DMS114 treated with DMSO at 0.1 percent for 48 hours (cell line): ENCODE data around the gene MAPKBP1.
"Not testable (repeated sequence)": the region's sequence is repeated elsewhere in the genome, so short reads cannot be mapped to it uniquely, and the experiment has no call there.

ENCODE experiments used
- DNase-seq: peaks from one replicate; lab custom pipeline; 2025; ENCODE audit not compliant: unreplicated experiment; lab: John Stamatoyannopoulos, UW

The MAPKBP1 gene

DNA sequence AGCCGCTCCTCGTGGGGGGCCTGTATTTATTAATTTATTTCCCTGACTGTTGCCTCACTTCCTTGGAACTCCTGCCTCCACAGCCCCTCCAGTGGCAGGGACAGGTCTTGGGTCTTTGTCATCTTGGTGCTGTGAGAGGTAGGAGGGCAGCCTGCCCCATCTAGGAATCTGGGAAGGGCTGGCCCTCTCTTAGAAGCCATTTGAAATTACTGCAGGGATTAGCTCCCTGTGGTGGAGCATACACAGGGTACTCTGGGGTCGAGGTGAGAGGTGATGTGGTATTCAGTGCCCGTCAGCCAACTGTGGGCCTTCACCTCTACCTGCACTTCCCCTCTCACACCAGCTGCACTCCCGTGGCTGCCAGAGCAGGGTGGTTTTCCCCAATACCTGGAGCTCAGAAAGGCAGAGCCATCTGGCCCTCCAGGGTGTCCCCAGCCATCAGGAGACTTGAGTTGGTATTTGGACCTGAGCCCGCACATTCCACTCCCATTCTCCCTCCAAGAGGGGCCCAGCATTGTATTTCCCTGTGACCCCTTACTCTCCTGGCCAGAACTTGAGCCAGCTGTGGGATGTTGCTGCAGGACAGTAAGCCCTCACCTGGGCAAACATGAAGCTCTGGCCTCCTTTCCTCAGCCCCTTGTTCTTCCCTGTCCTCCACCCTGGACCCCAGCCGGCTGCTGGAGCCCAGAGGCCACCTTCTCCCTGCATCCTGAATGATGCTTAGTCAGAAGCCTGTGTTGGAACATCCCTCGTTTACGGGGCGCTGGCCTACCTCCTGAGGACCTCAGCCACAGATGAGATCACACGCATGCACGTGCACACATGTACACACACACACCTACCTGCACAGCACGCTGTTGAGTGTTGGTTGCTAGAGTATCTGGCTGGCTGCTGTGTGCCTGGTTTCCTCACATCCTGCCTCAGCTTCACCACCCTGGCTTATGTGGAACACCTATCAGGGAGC is 51.6 kb downstream of the MAPKBP1 start:
- DNase-seq: no peak

DNA sequence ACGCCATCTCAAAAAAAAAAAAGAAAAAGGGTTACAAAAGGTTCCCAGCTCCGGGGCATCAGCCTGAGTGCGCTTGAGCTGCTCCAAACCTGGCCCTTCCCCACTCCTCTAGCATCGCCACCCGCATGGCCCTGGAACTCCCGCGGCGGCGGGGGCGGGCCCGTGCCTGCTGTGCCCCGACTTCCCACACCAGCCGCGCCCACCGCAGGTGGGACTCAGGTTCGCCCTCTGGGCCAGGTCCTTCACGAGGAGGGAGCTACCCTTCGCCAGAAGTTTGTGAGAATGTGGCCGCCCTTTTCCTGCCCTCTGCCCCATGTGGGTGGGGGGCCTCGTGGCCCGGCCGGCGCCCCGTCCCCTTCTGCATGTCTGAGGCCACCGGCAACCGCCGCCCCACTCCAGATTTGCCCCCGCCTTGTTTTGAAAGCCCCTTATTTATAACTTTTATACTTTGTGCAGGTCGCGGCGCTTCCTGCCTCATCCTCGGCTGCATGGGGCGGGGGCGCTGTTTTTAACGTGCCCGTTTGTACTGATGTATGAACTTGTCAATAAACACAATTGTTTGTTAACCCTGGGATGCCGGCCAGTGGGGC is 53.1 kb downstream of the MAPKBP1 start:
- no peak for DNase-seq

DNA sequence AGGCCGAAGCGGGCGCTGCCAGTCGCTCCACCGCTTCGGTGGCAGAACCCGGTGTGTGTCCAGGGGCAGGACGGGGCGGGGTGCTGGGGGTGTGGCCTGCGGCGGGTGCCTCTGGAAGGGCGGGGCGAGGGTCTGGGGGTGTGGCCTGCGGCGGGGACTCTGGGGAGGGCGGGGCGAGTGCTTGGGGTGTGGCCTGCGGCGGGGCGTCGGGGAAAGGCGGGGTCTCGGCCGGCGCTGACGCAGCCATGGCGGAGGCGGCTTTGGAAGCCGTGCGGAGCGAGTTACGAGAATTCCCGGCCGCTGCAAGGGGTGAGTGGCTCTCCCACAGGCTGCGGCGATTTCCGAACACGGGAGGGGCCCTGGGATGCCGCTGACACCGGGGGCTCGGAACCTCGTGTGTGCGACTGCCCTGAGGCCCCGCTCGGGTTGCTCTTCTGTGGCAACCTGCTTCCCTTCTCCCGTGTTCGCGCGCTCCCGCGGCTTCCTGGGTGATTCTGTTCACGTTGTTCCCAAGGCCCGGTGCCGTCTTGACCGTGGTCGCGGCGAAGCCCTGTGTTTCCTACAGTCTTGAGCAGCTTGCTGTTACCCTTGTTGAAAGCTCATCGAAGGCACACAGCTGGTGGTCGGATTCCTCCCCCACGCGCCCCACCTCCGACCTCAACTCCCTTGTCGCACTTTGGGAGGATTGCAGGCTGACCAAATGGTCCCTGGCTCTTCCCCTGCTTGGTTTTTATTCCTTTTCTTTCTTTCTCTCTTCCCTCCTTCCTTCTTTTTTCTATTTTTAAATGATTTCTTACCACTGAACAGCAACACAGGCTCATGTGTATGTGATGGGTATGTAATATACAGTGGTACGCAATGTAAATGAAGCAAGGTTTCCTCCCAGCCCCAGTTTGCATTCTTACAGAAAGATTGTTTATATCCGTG is 53.9 kb downstream of the MAPKBP1 start, which contains the start of gene JMJD7:
Gene JMJD7 (plus strand): TSS at position 213 of the 927 bp plus-strand sequence. CDS start 33 bp downstream, at position 246.
- DNase-seq: peak; percentile 50

DNA sequence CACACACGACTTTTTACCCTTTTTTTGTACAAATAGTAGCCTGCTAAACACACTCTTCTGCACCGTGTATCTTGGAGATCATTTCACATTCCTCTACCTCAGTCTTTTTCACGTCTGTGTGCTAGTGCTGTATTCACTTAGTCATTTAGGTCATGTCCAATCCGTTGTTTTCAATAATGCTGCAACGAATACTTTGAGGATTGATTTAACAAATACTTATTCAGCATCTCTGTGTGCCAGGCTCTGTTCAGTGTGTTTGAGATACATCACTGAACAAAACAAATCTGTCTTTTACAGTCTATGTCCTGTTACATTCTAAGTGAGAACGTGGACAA is 54.5 kb downstream of the MAPKBP1 start:
- no peak for DNase-seq

DNA sequence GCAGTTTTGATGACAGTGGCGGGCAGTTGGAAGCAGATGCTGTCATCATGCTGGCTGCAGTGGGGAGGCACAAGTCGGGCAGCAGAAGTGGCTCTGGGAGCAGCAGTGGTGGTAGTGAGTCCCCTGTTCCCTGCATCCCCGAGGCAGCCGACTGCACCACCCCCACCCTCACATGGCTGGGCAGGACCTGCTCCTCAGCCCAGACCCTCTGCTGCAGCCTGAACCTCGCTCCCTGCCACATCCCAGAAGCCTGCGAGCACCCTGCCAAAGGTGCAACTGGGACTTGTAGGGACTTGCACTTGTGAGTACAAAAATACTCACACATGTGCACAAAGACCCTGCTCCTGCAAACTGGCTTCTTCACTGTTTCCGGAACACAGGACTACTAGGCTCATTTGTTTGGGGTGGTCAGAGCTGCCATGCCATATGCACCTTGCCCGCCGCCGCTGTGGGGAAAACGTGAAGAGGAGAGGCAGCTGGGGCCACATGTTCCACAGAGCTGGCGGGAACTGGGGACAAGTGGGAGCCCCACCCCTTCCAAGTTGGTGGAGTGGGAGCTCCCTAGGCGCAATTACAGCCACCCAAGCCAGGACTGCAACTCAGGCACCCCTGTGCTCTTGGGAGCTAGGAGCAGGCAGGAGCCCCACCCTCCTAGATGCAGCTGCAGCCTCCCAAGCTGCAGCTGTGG is 55.8 kb downstream of the MAPKBP1 start:
- no peak for DNase-seq

DNA sequence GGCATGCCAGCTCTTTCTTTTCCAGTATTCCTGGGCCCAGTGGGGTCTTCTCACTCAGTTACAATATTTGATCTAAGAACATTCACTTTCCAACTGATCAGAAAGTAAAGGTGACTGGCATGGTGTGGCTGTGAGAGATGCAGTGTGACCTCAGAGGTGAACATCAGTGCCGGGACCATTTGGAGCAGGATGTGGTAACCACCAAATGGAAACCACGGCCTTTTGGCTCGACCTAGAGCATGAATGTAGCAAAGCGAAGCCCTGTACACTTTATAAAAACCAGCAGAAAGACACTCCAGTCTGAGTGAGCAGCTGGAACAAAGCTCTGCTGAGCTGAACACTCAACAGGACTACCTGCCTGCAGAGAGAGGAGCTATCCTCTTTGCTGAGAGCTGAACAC is 57.0 kb downstream of the MAPKBP1 start:
- DNase-seq: not testable (repeated sequence)

DNA sequence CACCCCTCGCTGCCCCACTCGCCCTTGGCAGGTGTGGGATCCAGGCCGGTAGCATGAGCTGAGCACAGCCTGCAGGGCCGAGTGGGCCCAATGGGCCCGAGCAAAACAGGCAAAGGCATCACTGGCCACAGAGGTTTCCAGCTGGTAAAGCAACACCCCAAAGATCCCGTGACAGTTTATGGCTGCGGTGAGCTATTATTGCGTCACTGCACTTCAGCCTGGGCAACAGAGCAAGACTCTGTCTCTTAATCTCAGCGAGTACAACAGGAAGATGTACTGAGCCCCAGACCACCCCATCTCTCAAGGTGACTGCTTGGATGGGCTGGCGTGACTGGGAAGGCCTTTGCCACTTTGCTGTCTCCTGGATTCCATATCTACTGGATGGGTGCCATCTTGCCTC is 57.9 kb downstream of the MAPKBP1 start:
- DNase-seq: no peak

DNA sequence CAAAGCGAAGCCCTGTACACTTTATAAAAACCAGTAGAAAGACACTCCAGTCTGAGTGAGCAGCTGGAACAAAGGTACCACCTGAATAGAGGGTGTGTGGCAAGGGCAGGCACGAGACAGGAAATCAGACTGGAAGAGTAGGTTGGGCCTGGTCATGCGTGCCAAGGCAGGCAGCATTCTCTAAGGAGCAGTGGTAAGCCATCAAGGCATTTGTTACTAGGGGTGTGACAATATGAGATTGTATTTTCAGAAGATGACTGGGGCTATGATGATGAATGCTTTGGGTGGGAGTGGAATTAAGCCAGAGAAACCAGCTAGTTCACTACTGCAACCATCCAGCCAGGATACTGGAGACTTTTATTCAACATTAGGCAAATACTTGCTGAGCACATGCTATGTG is 58.6 kb downstream of the MAPKBP1 start:
- no peak for DNase-seq

DNA sequence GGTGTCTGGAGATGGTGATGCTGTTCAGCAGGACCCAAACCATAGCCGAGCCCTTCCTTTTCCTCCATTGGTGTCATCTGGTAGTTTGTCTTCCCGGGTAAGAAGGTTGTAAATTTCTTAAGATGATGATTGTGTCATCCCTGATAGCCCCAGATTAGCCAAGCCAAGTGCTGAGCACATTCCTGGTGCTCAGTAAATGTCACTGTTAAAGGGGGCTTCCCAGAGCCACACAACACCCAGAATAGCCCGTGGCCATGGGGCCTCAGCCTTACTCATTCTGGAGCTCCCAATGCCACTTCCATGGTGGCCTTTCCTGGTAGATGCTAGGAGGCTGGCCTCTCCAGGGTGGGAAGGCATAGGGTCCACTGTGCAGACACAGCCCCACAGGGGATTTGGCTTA is 59.8 kb downstream of the MAPKBP1 start:
- DNase-seq: no peak

DNA sequence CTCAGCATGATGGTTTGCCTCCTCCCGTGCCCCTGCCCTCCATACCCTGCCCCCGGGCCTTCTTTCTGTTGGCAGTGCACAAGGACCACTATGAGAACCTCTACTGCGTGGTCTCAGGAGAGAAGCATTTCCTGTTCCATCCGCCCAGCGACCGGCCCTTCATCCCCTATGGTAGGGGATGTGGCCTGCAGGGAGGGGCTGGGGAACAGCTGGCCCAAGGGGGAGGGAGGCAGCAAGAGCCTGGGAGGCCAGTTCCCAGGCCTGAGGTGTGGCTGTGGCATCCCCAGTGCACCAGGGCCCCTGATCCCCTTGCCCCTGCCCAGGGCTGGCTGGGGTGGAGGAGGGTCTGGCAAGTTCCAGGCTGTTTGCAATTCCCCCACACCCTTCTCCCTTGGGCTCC is 61.8 kb downstream of the MAPKBP1 start:
- no peak for DNase-seq

DNA sequence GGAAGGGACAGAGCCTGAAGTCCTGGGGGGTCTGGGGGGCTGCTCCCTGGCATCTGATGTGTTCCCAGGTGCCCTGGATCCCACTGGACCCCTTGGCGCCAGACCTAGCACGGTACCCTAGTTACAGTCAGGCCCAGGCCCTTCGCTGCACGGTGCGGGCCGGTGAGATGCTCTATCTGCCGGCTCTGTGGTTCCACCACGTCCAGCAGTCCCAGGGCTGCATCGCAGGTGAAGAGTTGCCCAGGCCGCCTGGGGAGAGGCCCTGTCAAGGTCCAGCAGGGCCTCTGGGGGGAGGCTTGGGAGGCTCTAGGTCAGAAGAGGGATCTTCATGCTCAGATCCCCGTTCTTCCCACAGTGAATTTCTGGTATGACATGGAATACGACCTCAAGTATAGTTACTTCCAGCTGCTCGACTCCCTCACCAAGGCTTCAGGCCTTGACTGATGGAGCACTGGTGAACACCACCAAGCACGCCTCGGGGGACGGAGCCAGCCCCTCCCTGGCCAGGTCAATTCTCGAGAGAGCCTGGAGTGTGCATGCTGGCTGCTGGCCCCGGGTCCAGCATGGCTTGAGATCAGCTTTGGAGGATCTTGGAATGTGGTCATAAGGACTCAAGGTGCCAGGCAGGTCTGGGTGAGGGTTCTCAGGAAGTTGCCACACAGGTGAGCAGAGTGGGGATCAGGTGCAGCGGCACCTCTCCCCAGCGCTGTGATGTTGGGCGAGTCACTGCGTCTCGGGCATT is 62.6 kb downstream of the MAPKBP1 start:
- DNase-seq: no peak

DNA sequence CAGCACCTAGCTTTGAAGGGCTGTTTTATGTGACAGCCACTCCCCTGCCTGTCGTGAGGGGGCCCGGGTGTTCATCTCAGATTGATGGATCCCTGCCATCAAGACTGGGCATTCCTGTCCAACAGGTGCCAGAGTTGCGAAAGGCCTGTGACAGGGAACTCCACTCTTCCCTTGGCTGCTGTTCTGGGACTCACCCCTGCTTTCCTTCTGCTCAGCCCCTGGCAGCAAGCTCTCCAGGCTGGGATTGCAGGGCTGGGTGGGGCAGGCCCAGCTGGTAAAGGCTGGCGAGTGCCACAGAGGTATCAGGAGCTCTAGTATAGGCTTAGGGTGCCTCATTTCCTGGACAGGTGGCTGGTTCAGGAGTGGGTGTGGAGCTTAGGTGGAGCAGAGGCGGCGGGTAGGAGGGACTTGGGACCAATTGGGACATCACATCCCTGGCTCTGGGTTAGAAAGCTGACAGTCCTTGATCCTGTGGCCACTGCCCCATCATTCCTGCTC is 64.2 kb downstream of the MAPKBP1 start, which contains the start of gene PLA2G4B:
Gene PLA2G4B (plus strand): TSS at position 448 of the 498 bp plus-strand sequence. CDS start 67 bp downstream, outside the sequence.
- DNase-seq: no peak

DNA sequence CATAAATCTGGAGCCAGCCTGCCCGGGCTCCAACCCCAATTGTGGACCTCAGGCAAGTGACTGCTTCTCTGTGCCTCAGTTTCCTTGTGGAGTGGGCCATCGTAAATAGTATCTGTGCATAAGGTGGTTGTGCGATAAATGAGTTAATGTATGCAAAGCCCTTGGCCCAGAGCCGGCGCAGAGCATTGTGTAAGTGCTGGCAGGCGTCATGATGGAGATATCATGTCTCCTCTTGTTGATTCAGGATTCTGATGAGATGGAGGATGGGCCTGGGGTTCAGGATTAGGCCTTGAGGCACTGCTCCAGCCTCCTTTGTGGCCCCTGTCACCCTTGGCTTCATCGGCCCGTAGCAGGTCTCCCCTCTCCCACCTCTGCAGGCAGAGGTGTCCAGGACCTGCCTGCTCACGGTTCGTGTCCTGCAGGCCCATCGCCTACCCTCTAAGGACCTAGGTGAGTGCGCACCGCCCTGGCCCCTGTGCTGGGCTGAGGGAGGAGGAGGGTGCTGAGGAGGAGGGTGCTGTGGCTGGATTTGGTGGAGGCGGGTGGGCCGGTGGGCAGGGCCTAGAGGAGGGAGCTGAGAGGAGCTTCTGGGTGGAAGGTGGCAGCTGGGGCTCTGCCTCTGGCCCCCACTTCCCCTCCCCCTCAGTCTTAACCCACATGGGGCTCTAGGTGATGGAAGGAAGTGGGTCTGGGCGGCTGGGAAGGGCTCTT is 65.7 kb downstream of the MAPKBP1 start:
- DNase-seq: no peak

DNA sequence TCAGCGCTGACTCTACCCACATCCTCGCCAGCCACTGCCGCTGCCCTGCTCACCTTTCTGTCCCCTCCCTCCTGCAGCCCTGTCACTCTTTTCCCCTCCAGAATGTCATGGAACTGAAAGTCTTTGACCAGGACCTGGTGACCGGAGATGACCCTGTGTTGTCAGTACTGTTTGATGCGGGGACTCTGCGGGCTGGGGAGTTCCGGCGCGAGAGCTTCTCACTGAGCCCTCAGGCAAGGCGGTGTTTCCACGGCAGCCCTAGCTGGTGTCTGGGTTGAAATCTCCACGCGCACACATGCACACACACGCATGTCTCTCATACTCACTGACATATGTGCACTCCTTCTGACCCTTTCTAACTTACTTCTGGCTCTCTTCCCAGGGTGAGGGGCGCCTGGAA is 66.4 kb downstream of the MAPKBP1 start:
- DNase-seq: no peak

DNA sequence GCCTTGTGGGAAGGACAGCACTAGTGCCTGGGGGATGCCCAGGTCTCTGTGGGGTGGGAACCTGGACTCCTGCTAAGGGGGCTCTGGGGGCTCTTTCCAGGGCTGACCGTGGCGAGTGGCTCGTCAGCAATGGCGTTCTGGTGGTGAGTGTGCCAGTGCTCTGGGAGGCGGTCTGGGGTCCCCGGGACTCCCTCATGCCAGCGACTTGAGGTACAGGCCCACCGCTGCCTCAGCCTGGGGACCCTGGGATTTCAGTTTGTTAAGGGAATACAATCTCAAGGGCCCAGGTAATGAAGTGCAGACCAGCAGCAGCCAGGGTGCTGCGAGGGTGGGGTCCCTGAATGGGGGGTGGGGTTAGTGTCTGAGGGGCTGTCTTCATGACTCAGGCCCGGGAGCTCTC is 66.8 kb downstream of the MAPKBP1 start:
- no peak for DNase-seq

DNA sequence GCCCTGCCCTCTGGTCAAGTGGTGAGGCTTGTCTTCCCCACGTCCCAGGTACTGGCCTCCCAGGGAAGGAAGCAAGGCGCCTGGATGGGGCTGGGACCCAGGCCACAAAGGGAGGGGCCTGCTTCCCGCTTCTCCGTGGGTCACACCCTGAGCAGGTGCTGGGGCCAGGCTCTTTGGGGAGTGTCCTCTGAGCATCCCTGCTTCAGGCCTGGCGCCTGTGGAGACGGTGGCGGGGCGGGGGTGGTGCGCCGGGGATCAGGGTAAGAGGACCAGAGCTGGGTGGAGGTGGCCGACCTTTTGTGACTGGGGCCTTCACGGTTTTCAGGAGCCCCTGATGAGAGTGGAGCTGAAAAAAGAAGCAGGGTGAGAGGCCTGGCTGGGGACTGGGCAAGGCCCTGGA is 67.9 kb downstream of the MAPKBP1 start:
- DNase-seq: no peak

DNA sequence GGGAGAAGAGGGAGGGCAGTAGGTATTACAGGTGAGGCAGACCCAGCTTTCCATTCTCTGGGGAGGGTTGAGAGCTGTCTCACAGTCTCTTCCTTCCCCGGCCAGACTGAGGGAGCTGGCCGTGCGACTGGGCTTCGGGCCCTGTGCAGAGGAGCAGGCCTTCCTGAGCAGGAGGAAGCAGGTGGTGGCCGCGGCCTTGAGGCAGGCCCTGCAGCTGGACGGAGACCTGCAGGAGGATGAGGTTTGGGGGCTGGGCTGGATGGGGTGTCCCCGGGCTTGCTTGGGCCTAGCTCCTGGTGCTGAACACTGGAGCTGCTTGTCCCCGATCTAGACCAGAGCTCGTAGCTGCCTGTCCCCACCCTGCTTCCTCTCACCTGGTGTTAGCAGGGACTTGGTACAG is 69.3 kb downstream of the MAPKBP1 start:
- DNase-seq: no peak

DNA sequence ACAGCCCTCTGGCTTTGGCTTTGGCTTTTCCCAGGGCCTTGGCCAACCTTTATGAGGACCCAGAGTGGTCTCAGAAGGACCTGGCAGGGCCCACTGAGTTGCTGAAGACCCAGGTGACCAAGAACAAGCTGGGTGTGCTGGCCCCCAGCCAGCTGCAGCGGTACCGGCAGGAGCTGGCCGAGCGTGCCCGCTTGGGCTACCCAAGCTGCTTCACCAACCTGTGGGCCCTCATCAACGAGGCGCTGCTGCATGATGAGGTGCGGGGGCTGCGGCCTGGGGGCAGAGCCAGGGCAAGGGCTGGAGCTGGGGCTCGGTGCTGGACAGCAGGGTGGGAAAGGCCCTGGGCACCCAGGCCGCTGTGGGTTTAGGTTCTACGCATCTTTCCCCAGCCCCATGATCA is 70.5 kb downstream of the MAPKBP1 start:
- DNase-seq: no peak

DNA sequence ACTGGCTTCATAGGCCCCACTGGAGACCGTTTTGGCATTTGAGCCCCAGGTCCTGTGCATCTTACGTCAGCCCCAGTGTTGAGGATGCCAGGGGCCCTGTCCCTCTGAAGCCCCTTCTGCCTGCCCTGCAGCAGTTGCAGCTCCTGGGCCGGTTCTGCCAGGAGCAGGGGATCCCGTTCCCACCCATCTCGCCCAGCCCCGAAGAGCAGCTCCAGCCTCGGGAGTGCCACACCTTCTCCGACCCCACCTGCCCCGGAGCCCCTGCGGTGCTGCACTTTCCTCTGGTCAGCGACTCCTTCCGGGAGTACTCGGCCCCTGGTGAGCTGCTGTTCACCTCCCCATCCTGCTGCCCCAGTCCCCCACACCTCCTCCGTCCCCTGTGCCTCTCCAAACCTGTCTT is 72.9 kb downstream of the MAPKBP1 start:
- no peak for DNase-seq
